Measurements from ENCODE around the gene PARD6A. TPM values are rescaled to one million over a fixed set of nuclear protein-coding genes. Genes with fewer than 3 reads are reported as not detected.

Gene PARD6A
- total RNA-seq, 1 donor from 2014 or later: 15.9 TPM

DNA sequence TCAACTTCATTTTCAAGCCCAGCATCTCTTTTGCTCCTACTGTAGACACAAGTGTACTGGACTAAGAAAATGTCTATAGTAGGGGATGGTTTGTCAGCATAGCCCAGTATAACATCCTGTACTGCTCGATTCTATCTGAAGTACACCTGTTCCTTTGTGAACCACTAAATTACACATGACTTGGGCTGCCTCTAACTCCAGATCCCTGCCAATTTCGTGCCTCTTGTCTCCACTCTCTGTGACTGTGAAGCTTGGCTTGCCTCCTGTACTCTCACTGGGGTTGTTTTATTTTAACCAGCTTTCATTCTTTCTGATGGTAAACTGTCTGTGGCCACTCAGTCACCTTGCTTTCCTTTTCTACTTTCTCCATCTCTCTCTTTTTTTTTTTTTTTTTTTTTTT is 33.9 kb downstream of the PARD6A start:
- no peak overlapping the region for H3K4me3 ChIP-seq (ENCODE audit: low read depth, low read length)
- TF ChIP-seq, protein P1, sequence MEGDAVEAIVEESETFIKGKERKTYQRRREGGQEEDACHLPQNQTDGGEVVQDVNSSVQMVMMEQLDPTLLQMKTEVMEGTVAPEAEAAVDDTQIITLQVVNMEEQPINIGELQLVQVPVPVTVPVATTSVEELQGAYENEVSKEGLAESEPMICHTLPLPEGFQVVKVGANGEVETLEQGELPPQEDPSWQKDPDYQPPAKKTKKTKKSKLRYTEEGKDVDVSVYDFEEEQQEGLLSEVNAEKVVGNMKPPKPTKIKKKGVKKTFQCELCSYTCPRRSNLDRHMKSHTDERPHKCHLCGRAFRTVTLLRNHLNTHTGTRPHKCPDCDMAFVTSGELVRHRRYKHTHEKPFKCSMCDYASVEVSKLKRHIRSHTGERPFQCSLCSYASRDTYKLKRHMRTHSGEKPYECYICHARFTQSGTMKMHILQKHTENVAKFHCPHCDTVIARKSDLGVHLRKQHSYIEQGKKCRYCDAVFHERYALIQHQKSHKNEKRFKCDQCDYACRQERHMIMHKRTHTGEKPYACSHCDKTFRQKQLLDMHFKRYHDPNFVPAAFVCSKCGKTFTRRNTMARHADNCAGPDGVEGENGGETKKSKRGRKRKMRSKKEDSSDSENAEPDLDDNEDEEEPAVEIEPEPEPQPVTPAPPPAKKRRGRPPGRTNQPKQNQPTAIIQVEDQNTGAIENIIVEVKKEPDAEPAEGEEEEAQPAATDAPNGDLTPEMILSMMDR (conservative IDR thresholded peaks at IDR 0.05; ENCODE audit: low read depth, low read length): no peak
- DNase-seq (ENCODE audit: low read depth): no peak

DNA sequence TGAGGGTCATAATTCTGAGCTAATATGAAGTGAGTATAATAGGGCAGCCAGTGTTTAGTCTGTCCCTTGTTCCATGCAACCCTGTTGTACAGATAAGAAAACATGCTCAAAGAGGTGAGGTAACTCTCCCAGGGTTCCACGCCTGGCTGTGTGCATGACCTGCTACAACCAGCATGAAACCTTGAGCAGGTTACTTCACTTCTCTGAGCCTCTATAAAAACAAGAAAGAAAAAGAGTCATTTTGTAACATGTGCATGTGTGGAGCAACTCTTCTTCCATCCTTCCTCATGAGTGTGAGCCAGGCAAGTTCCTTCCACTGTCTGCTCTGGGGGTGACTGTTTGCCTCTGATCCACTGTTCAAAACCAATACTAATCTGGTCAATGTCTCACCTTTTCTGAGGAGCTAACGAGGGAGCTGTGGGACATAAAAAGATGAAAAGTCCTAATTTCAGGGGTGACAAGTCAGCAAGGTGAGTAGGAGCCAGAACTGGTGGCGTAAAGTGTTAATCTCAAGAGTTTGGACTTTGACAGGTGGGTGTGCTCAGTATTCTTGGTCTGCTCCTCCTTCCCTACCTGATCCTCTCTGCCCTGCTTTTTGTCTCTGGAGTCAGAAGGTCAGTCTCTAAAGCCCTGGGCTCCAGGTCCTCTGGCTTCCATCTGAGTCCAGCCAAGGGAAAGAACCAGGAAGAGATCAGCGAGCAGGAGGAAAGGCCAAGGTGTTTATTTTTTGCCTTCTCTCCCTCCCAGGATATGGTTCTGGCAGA is 36.8 kb downstream of the PARD6A start:
- H3K4me3 ChIP-seq (ENCODE audit: low read depth, low read length): no peak overlapping the region
- TF ChIP-seq, protein P1 (conservative IDR thresholded peaks at IDR 0.05; ENCODE audit: low read depth, low read length): no peak
- no peak for DNase-seq (ENCODE audit: low read depth)

DNA sequence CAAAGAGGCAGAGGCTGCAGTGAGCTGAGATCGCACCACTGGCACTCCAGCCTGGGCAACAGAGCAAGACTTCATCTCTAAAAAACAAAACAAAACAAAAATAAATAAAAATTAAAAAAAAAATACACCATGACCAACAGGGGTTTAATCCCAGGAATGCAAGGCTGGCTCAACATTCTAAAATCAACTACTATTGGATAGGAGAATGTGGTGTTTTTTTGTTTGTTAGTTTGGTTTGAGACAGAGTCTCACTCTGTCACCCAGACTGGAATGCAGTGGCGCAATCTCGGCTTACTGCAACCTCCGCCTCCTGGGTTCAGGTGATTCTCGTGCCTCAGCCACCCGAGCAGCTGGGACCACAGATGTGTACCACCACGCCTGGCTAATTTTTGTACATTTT is 38.5 kb downstream of the PARD6A start:
- DNase-seq (ENCODE audit: low read depth): no peak
- TF ChIP-seq, protein P1 (conservative IDR thresholded peaks at IDR 0.05; ENCODE audit: low read depth, low read length): no peak
- H3K4me3 ChIP-seq (ENCODE audit: low read depth, low read length): no peak overlapping the region

DNA sequence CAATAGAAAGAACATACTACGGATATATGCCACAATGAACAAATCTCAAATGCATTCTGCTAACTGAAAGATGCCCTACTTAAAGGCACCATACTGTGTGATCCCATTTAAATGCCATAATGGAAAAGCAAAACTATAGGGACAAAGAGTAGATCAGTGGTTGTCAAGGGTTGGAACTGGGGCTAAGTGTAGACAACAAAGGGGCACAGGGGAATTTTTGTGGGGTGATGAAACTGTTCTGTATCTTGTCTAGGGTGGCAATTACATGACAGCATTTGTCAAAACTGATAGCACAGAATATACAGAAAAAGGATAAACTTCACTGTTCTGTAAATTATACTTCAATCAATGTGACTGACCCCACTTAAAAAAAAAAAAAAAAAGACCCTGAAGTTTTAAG is 40.7 kb downstream of the PARD6A start:
- no peak for DNase-seq (ENCODE audit: low read depth)
- TF ChIP-seq, protein P1 (conservative IDR thresholded peaks at IDR 0.05; ENCODE audit: low read depth, low read length): no peak
- no peak overlapping the region for H3K4me3 ChIP-seq (ENCODE audit: low read depth, low read length)

DNA sequence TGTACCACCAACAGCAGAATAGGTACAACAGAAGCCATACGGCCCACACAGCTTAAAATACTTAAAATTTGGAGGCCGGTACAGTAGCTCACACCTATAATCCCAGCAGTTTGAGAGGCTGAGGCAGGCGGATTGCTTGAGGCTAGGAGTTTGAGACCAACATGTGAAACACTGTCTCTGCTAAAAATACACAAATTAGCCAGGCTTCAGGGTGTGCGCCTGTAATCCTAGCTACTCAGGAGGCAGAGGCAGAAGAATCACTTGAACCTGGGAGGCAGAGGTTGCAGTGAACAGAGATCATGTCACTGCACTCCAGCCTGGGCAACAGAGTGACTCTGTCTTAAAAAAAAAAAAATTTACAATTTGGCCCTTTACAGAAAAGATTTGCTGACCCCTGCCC is 41.4 kb downstream of the PARD6A start:
- no peak overlapping the region for H3K4me3 ChIP-seq (ENCODE audit: low read depth, low read length)
- TF ChIP-seq, protein P1 (conservative IDR thresholded peaks at IDR 0.05; ENCODE audit: low read depth, low read length): no peak
- no peak for DNase-seq (ENCODE audit: low read depth)

DNA sequence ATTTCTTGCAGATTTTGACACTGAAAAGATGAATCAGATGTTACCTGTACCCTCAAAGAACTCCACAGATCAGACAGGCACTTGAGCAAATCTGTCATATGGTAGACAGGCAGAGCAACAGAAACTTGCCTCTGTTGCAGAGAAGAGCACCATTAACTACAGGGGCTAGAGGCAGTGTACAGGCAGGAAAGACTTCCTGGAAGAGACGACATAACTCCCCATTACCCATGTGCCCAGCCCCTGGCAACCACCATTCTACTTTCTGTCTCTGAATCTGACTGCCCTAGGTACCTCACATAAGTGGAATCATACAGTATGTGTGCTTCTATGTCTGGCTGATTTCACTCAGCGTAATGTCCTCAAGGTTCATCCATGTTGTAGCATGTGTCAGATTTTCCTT is 42.9 kb downstream of the PARD6A start:
- DNase-seq (ENCODE audit: low read depth): no peak
- H3K4me3 ChIP-seq (ENCODE audit: low read depth, low read length): no peak overlapping the region
- TF ChIP-seq, protein P1 (conservative IDR thresholded peaks at IDR 0.05; ENCODE audit: low read depth, low read length): no peak

DNA sequence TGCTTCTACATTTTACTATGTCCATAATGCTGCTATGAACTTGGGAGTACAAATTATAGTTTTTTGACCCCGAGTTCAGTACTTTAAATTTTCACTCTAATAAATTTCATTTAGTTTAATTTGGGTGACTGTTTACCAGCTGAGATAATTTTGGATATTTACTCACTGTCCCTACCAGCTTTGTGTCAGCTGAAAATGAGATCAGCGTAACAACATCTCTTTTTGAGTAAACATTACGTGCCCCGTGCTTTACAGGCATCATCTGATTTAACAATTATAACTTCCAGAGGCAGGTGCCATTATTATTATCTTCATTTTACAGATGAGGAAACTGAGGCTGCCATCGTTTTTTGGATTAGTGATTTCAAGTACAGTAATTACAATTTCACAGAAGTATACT is 43.4 kb downstream of the PARD6A start:
- TF ChIP-seq, protein P1 (conservative IDR thresholded peaks at IDR 0.05; ENCODE audit: low read depth, low read length): no peak
- DNase-seq (ENCODE audit: low read depth): no peak

More for the DNA sequence above, 43.4 kb downstream of the PARD6A start:
- no peak overlapping the region for H3K4me3 ChIP-seq (ENCODE audit: low read depth, low read length)

Data from epithelial cell of proximal tubule (primary cell).